Measurements from ENCODE around the gene TMEM131. TPM values are rescaled to one million over a fixed set of nuclear protein-coding genes. Genes with fewer than 3 reads are reported as not detected.
A peak's percentile ranks its signal among the peaks of the same experiment; 100 is the strongest.

The TMEM131 gene
- total RNA-seq, 1 donor from 2014 or later = 33.8 TPM

GRCh38 chr2:98020992-98021713 is 25.4 kb upstream of the TMEM131 start:
- ATAC-seq = no peak

- ATAC-seq = no peak
Observed at GRCh38 chr2:98020516-98020915, 24.8 kb upstream of the TMEM131 start.

- ATAC-seq = no peak
Observed at GRCh38 chr2:98016908-98017670, 21.3 kb upstream of the TMEM131 start.

- ATAC-seq = no peak
Observed at GRCh38 chr2:98015671-98016070, 19.9 kb upstream of the TMEM131 start.

GRCh38 chr2:98014379-98014778 is 18.6 kb upstream of the TMEM131 start:
- ATAC-seq = no peak

- ATAC-seq = no peak
Observed at GRCh38 chr2:98013407-98014042, 17.8 kb upstream of the TMEM131 start.

- peak; percentile 33 for ATAC-seq
Observed at GRCh38 chr2:98012561-98012991, 16.8 kb upstream of the TMEM131 start.

- no peak for ATAC-seq
Observed at GRCh38 chr2:98009887-98010760, 14.4 kb upstream of the TMEM131 start.

GRCh38 chr2:98008415-98008814 is 12.7 kb upstream of the TMEM131 start:
- ATAC-seq = no peak

- no peak for ATAC-seq
Observed at GRCh38 chr2:98006378-98006777, 10.6 kb upstream of the TMEM131 start.

GRCh38 chr2:98004613-98005012 is 8.9 kb upstream of the TMEM131 start:
- no peak for ATAC-seq

GRCh38 chr2:98004047-98004446 is 8.3 kb upstream of the TMEM131 start:
- ATAC-seq = no peak

- no peak for ATAC-seq
Observed at GRCh38 chr2:97999536-97999935, 3.8 kb upstream of the TMEM131 start.

GRCh38 chr2:97998431-97999005 is 2.8 kb upstream of the TMEM131 start:
- no peak for ATAC-seq

- ATAC-seq = peak; percentile 51
Observed at GRCh38 chr2:97997784-97998392, 2.1 kb upstream of the TMEM131 start.

GRCh38 chr2:97996679-97997078 is 931 bp upstream of the TMEM131 start:
- no peak for ATAC-seq

- ATAC-seq = peak; percentile 24
Observed at GRCh38 chr2:97995026-97995733, 568 bp downstream of the TMEM131 start.

GRCh38 chr2:97994476-97994875 is 1.3 kb downstream of the TMEM131 start:
- ATAC-seq = no peak

- no peak for ATAC-seq
Observed at GRCh38 chr2:97993926-97994325, 1.8 kb downstream of the TMEM131 start.

- no peak for ATAC-seq
Observed at GRCh38 chr2:97992836-97993825, 2.6 kb downstream of the TMEM131 start.
